Activated CD4-positive, alpha-beta T cell treated with anti-CD3 and anti-CD28 coated beads, Interleukin-2, amount 50 U/mL, for 24 hours (primary cell): ENCODE results near the gene INPP1.

Source experiments
- DNase-seq, 2 donors: peaks; one replicate each; pipeline ENCODE4 v3.0.0-alpha.2; 2020; ENCODE audit warnings: low read depth in 1 of 2, low spot score in 1 of 2

The INPP1 gene

GRCh38 chr2:190407662-190408537 is 64.5 kb downstream of the INPP1 start, which contains the start of gene MFSD6:
MFSD6 (plus strand) TSS chr2:190408355; CDS start chr2:190436030, 27,675 bp downstream.
- DNase-seq: peak; percentile 30 to 46

GRCh38 chr2:190408538-190409271 is 65.3 kb downstream of the INPP1 start:
- peak in 1 of 2 donors; percentile 41 for DNase-seq

- DNase-seq: no peak
These were observed 66.2 kb downstream of the INPP1 start for GRCh38 chr2:190409616-190410015.

- no peak for DNase-seq
These were observed 66.8 kb downstream of the INPP1 start for GRCh38 chr2:190410166-190410565.

- no peak for DNase-seq
These were observed 69.6 kb downstream of the INPP1 start for GRCh38 chr2:190412966-190413365.

- DNase-seq: no peak
These were observed 70.0 kb downstream of the INPP1 start for GRCh38 chr2:190413421-190413820.

GRCh38 chr2:190415251-190415650 is 71.9 kb downstream of the INPP1 start:
- no peak for DNase-seq

- DNase-seq: no peak
These were observed 72.7 kb downstream of the INPP1 start for GRCh38 chr2:190415794-190416775.

- DNase-seq: no peak
These were observed 73.9 kb downstream of the INPP1 start for GRCh38 chr2:190417045-190417842.

- no peak for DNase-seq
These were observed 75.3 kb downstream of the INPP1 start for GRCh38 chr2:190418727-190419126.

GRCh38 chr2:190420801-190421200 is 77.4 kb downstream of the INPP1 start:
- DNase-seq: no peak
